Mesenchymal stem cell (in vitro differentiated cells and primary cell): ENCODE data around the gene SNRPD1.
"Not testable (repeated sequence)": the region's sequence is repeated elsewhere in the genome, so short reads cannot be mapped to it uniquely, and the experiment has no call there.

Experiments
- DNase-seq: peaks from one replicate; pipeline ENCODE4 v3.0.0-alpha.2; 2013
- H2AFZ ChIP-seq: one replicate; pipeline ENCODE4 v1.6.1; 2013; ENCODE audit warnings: low read depth, mild to moderate bottlenecking, control low read depth, inconsistent platforms, low read length, moderate library complexity
- H2AK5ac ChIP-seq: 2 replicates; pipeline ENCODE4 v1.6.1; 2013; ENCODE audit warnings: low read length, moderate library complexity, mild to moderate bottlenecking, inconsistent platforms; ENCODE audit not compliant: severe bottlenecking
- H2BK120ac ChIP-seq: one replicate; pipeline ENCODE4 v1.6.1; 2013; ENCODE audit warnings: low read depth, mild to moderate bottlenecking, inconsistent platforms, low read length, moderate library complexity
- H2BK12ac ChIP-seq, 2 experiments: one replicate each; pipeline ENCODE4 v1.6.1; 2013; ENCODE audit warnings: inconsistent platforms in 2 of 2, low read length in 2 of 2, mild to moderate bottlenecking in 2 of 2, moderate library complexity in 2 of 2, control low read depth in 1 of 2
- H2BK15ac ChIP-seq: one replicate; pipeline ENCODE4 v1.6.1; 2013; ENCODE audit warnings: mild to moderate bottlenecking, low read depth, inconsistent platforms; ENCODE audit not compliant: poor library complexity, severe bottlenecking
- H2BK5ac ChIP-seq: 2 replicates; pipeline ENCODE4 v1.6.1; 2013; ENCODE audit warnings: low read depth, mild to moderate bottlenecking, low read length, control low read depth, inconsistent platforms; ENCODE audit not compliant: poor library complexity, severe bottlenecking
- H3K14ac ChIP-seq, 2 experiments: one replicate each; pipeline ENCODE4 v1.6.1; 2013; ENCODE audit warnings: inconsistent platforms in 2 of 2, low read length in 2 of 2, control low read depth in 1 of 2, mild to moderate bottlenecking in 1 of 2, moderate library complexity in 1 of 2
- H3K18ac ChIP-seq, 2 experiments: one replicate each; pipeline ENCODE4 v1.6.1; 2013; ENCODE audit warnings: inconsistent platforms in 2 of 2, low read length in 2 of 2, control low read depth in 1 of 2, low read depth in 1 of 2, mild to moderate bottlenecking in 1 of 2
- H3K23ac ChIP-seq, 2 experiments: one replicate each; pipeline ENCODE4 v1.6.1; 2013; ENCODE audit warnings: inconsistent platforms in 2 of 2, low read length in 2 of 2, mild to moderate bottlenecking in 2 of 2, moderate library complexity in 2 of 2, control low read depth in 1 of 2
- H3K27ac ChIP-seq: 2 replicates; pipeline ENCODE4 v1.5.1; 2013; ENCODE audit warnings: mild to moderate bottlenecking, moderate library complexity, low read length, control low read depth, inconsistent platforms; ENCODE audit not compliant: poor library complexity, severe bottlenecking
- H3K27me3 ChIP-seq, 2 experiments: 2 replicates each; pipeline versions ENCODE4 v1.6.1 to v1.7.0; 2013; ENCODE audit warnings: low read length in 2 of 2, mild to moderate bottlenecking in 2 of 2, moderate library complexity in 2 of 2, control low read depth in 1 of 2, inconsistent platforms in 1 of 2; ENCODE audit not compliant: control insufficient read depth in 1 of 2, insufficient read depth in 1 of 2
- H3K36me3 ChIP-seq, 2 experiments: 2 replicates each; pipeline versions ENCODE4 v1.6.1 to v1.7.0; 2013; ENCODE audit warnings: low read length in 2 of 2, control low read depth in 1 of 2, inconsistent platforms in 1 of 2, low read depth in 1 of 2, mild to moderate bottlenecking in 1 of 2; ENCODE audit not compliant: insufficient read depth in 2 of 2, control insufficient read depth in 1 of 2
- H3K4ac ChIP-seq, 2 experiments: one replicate each; pipeline ENCODE4 v1.6.1; 2013; ENCODE audit warnings: inconsistent platforms in 2 of 2, low read length in 2 of 2, mild to moderate bottlenecking in 2 of 2, moderate library complexity in 2 of 2, control low read depth in 1 of 2, low read depth in 1 of 2
- H3K4me1 ChIP-seq: 2 replicates; pipeline ENCODE4 v1.6.1; 2013; ENCODE audit warnings: low read depth, low read length, control low read depth; ENCODE audit not compliant: control insufficient read depth, insufficient read depth
- H3K4me2 ChIP-seq: 2 replicates; pipeline ENCODE4 v1.6.1; 2013; ENCODE audit warnings: low read length, mild to moderate bottlenecking, inconsistent platforms; ENCODE audit not compliant: poor library complexity, severe bottlenecking
- H3K4me3 ChIP-seq, 2 experiments: 2 replicates each; pipeline versions ENCODE4 v1.5.1 to v1.7.0; 2013; ENCODE audit warnings: low read length in 2 of 2, mild to moderate bottlenecking in 2 of 2, control low read depth in 1 of 2, low read depth in 1 of 2; ENCODE audit not compliant: insufficient read depth in 1 of 2
- H3K79me1 ChIP-seq: replicated peaks from 2 replicates; pipeline ENCODE4 v1.6.1; 2013; ENCODE audit warnings: mild to moderate bottlenecking, control low read depth, low read length, inconsistent platforms; ENCODE audit not compliant: poor library complexity, severe bottlenecking
- H3K9ac ChIP-seq: 2 replicates; pipeline ENCODE4 v1.7.0; 2013; ENCODE audit warnings: mild to moderate bottlenecking, low read length, moderate library complexity
- H3K9me3 ChIP-seq: 2 replicates; pipeline ENCODE4 v1.7.0; 2013; ENCODE audit warnings: mild to moderate bottlenecking, low read length; ENCODE audit not compliant: control insufficient read depth
- H4K8ac ChIP-seq: one replicate; pipeline ENCODE4 v1.6.1; 2013; ENCODE audit warnings: inconsistent platforms, mild to moderate bottlenecking, low read length, moderate library complexity
- H4K91ac ChIP-seq: one replicate; pipeline ENCODE4 v1.6.1; 2013; ENCODE audit warnings: mild to moderate bottlenecking, low read length, inconsistent platforms
- WGBS: methylation state at CpG from one replicate; pipeline ENCODE4 v1.1.7; 2013; ENCODE audit warnings: mixed read lengths; 5-methylcytosine and 5-hydroxymethylcytosine counted together

The SNRPD1 gene

GRCh38 chr18:21592361-21592760 is 19.8 kb upstream of the SNRPD1 start:
- not testable (repeated sequence) for H3K79me1 ChIP-seq, H2AFZ ChIP-seq, H3K9ac ChIP-seq, H3K23ac ChIP-seq, H2BK5ac ChIP-seq, H3K9me3 ChIP-seq, H2AK5ac ChIP-seq, H4K91ac ChIP-seq, H3K18ac ChIP-seq, H3K4me3 ChIP-seq, H3K27ac ChIP-seq, H3K4me1 ChIP-seq, H2BK120ac ChIP-seq, H2BK12ac ChIP-seq, H3K14ac ChIP-seq, H4K8ac ChIP-seq, H3K4ac ChIP-seq, H2BK15ac ChIP-seq, H3K4me2 ChIP-seq, DNase-seq, H3K27me3 ChIP-seq, H3K36me3 ChIP-seq
- WGBS = 100% methylated on average over 4 of the region's 33 CpGs

GRCh38 chr18:21593540-21594257 is 18.4 kb upstream of the SNRPD1 start:
- Histone ChIP-seq H3K36me3 (no peaks in the 10 kb centered on the region), H4K91ac (no peak overlapping the region), H3K27ac (no peak overlapping the region), H2AK5ac (no peak overlapping the region), H3K4me1 (no peaks in the 10 kb centered on the region), H2BK15ac (no peak overlapping the region), H3K14ac (no peak overlapping the region), H3K9me3 (no peaks in the 10 kb centered on the region), H2BK12ac (no peak overlapping the region), H3K27me3 (no peaks in the 10 kb centered on the region), H3K23ac (no peak overlapping the region), H3K4ac (no peak overlapping the region), H3K79me1 (peaks cover 1% of the 10 kb centered on the region), H3K9ac (no peak overlapping the region), H2AFZ (no peak overlapping the region), H3K4me3 (no peak overlapping the region), H2BK5ac (no peak overlapping the region), H3K18ac (no peak overlapping the region), H3K4me2 (no peak overlapping the region), H4K8ac (no peak overlapping the region), H2BK120ac (no peak overlapping the region)
- DNase-seq = no peak
- 98% methylated on average over 3 of the region's 7 CpGs for WGBS

- H2AFZ ChIP-seq = no peak overlapping the region
- H2BK15ac ChIP-seq = no peak overlapping the region
- H2BK12ac ChIP-seq = no peak overlapping the region
- no peak overlapping the region for H3K14ac ChIP-seq
- H3K23ac ChIP-seq = no peak overlapping the region
- H3K9ac ChIP-seq = no peak overlapping the region
- no peak overlapping the region for H4K8ac ChIP-seq
- H3K79me1 ChIP-seq = no peaks in the 10 kb centered on the region
- no peak overlapping the region for H3K27ac ChIP-seq
- no peak overlapping the region for H3K4me2 ChIP-seq
- H2BK5ac ChIP-seq = no peak overlapping the region
- WGBS = no CpG with 5 or more reads among the region's 1 CpG
- H3K4ac ChIP-seq = no peak overlapping the region
- no peaks in the 10 kb centered on the region for H3K27me3 ChIP-seq
- H2AK5ac ChIP-seq = no peak overlapping the region
- no peaks in the 10 kb centered on the region for H3K9me3 ChIP-seq
- no peak for DNase-seq
- H3K4me3 ChIP-seq = no peak overlapping the region
- no peak overlapping the region for H2BK120ac ChIP-seq
- peaks cover 4% of the 10 kb centered on the region for H3K4me1 ChIP-seq
- no peak overlapping the region for H4K91ac ChIP-seq
- no peak overlapping the region for H3K18ac ChIP-seq
- no peaks in the 10 kb centered on the region for H3K36me3 ChIP-seq
Observed at GRCh38 chr18:21597620-21598019, 14.5 kb upstream of the SNRPD1 start.

- Histone ChIP-seq H3K27me3 (no peaks in the 10 kb centered on the region), H3K23ac (no peak overlapping the region), H3K4ac (no peak overlapping the region), H2AFZ (no peak overlapping the region), H2BK120ac (no peak overlapping the region), H3K4me3 (peak overlapping the region in 1 of 2 experiments; percentile 99), H2BK5ac (no peak overlapping the region), H3K9ac (peak overlapping the region; percentile 99), H3K4me2 (peak overlapping the region; percentile 89), H4K91ac (no peak overlapping the region), H3K4me1 (peaks cover 4% of the 10 kb centered on the region), H3K9me3 (no peaks in the 10 kb centered on the region), H3K18ac (no peak overlapping the region), H3K14ac (no peak overlapping the region), H3K36me3 (no peaks in the 10 kb centered on the region), H2BK15ac (no peak overlapping the region), H3K79me1 (no peaks in the 10 kb centered on the region), H4K8ac (no peak overlapping the region), H2BK12ac (no peak overlapping the region), H3K27ac (no peak overlapping the region), H2AK5ac (no peak overlapping the region)
- peak; percentile 23 for DNase-seq
- 75% methylated on average over 12 of the region's 18 CpGs for WGBS
Observed at GRCh38 chr18:21598726-21599584, 13.2 kb upstream of the SNRPD1 start.
